Measurements from ENCODE around the gene TBXT. TPM values are rescaled to one million over a fixed set of nuclear protein-coding genes. Genes with fewer than 3 reads are reported as not detected.

Gene TBXT
- total and polyA plus RNA-seq, 2 of the 8 experiments (the other 6 are each of a cell fraction or from before 2014, with no cell fraction given) = 0.18 to 0.24 TPM

- no peak overlapping the region for H3K4me3 ChIP-seq (ENCODE audit: extremely low read depth in 1 of 4, insufficient read depth in 2 of 4, low read depth in 3 of 4, low read length in 4 of 4)
- peaks cover 0 to 4% (median 2%) of the 10 kb centered on the region in 4 experiments; a peak in 2 of 7 replicates for H3K4me1 ChIP-seq (replicated peaks in 1 of 4; ENCODE audit: control insufficient read depth in 3 of 4, insufficient read depth in 4 of 4, low read length in 3 of 4)
- no peak overlapping the region for H3K56ac ChIP-seq (replicated peaks; ENCODE audit: insufficient read length, low read depth, low read length)
- H3K9ac ChIP-seq (replicated peaks in 1 of 4; ENCODE audit: extremely low read depth in 1 of 4, low read depth in 3 of 4, low read length in 3 of 4) = no peak overlapping the region
- H3K18ac ChIP-seq (ENCODE audit: extremely low read depth, low read length) = no peak overlapping the region
- ChIA-PET CTCF (ENCODE audit: partially characterized antibody) (interaction anchor here (0.7 to 1.2 kb wide), 2 partner anchors 36 to 83 kb away, joined by 3 to 4 read pairs; no protein-coding TSS in a partner anchor), POLR2A (ENCODE audit: partially characterized antibody) (no interaction called here)
- DNase-seq (ENCODE audit: low read depth in 1 of 2, low spot score in 2 of 2) = no peak
- H3K9me3 ChIP-seq (ENCODE audit: insufficient read depth in 2 of 2, low read depth in 1 of 2, low read length in 1 of 2) = no peaks in the 10 kb centered on the region
- no peak overlapping the region for H3K4me2 ChIP-seq (ENCODE audit: insufficient read depth in 1 of 2, low read depth in 2 of 2, low read length in 2 of 2)
- H3K23ac ChIP-seq (ENCODE audit: insufficient read length) = no peak overlapping the region
- peaks cover 0 to 19% (median 10%) of the 10 kb centered on the region in 4 experiments; a peak in 3 of 7 replicates for H3K27me3 ChIP-seq (replicated peaks in 1 of 4; ENCODE audit: control insufficient read depth in 3 of 4, extremely low read depth in 1 of 4, insufficient read depth in 3 of 4, low read length in 3 of 4)
- no peak overlapping the region for H4K91ac ChIP-seq (replicated peaks; ENCODE audit: insufficient read length, low read length)
- no peaks in the 10 kb centered on the region for H3K79me2 ChIP-seq (ENCODE audit: control insufficient read depth in 1 of 2, insufficient read depth in 2 of 2, low read length in 2 of 2)
- H4K5ac ChIP-seq (ENCODE audit: insufficient read length, low read depth, low read length) = no peak overlapping the region
- H2BK15ac ChIP-seq (ENCODE audit: low read length) = no peak overlapping the region
- no peak overlapping the region for H2AK5ac ChIP-seq (ENCODE audit: low read depth, low read length)
- no peak overlapping the region for H2BK20ac ChIP-seq (ENCODE audit: low read length)
- peaks cover 0 to 3% of the 10 kb centered on the region in 2 experiments for H4K20me1 ChIP-seq (replicated peaks in 1 of 2; ENCODE audit: control insufficient read depth in 1 of 2, insufficient read depth in 2 of 2, low read length in 2 of 2)
- no peak for FAIRE-seq
- H2AFZ ChIP-seq (ENCODE audit: low read length) = no peak overlapping the region
- no peak overlapping the region for H2BK5ac ChIP-seq (ENCODE audit: low read depth, low read length)
- no peak overlapping the region for H2BK12ac ChIP-seq (ENCODE audit: low read depth, low read length)
- H3K14ac ChIP-seq (ENCODE audit: insufficient read length) = no peak overlapping the region
- H4K8ac ChIP-seq (ENCODE audit: extremely low read depth, insufficient read depth, low read length) = no peak overlapping the region
- no peak overlapping the region for H2BK120ac ChIP-seq (replicated peaks; ENCODE audit: low read depth, low read length)
- 39% methylated on average over 5 of the region's 5 CpGs; no CpG with 5 or more reads in 1 of the 2 experiments for WGBS, 2 experiments (ENCODE audit: extremely low coverage in 1 of 2, insufficient coverage in 1 of 2, insufficient read length in 1 of 2, insufficient replicate concordance in 2 of 2, low coverage in 1 of 2, low lambda C conversion rate in 2 of 2, missing lambda C conversion rate in 1 of 2)
- H3K4ac ChIP-seq (replicated peaks; ENCODE audit: insufficient read length, low read depth, low read length) = no peak overlapping the region
- H3K23me2 ChIP-seq (ENCODE audit: low read depth, low read length) = no peaks in the 10 kb centered on the region; the same call in 1 of the 2 replicates
- H3K27ac ChIP-seq (ENCODE audit: low read depth, low read length) = no peak overlapping the region
- H3K79me1 ChIP-seq (ENCODE audit: low read depth, low read length) = no peaks in the 10 kb centered on the region
- no peaks in the 10 kb centered on the region for H3K36me3 ChIP-seq (ENCODE audit: control insufficient read depth in 2 of 4, insufficient read depth in 4 of 4, low read length in 3 of 4)
- no peak for TF ChIP-seq EP300 (IDR thresholded peaks at IDR 0.05; ENCODE audit: borderline replicate concordance in 1 of 2, low read depth in 2 of 2, low read length in 2 of 2)
- TF ChIP-seq TCF12 (IDR thresholded peaks at IDR 0.05; ENCODE audit: low read depth, low read length) = no peak
- no peak for TF ChIP-seq HDAC2 (IDR thresholded peaks at IDR 0.05; ENCODE audit: borderline replicate concordance in 1 of 2, low read depth in 2 of 2, low read length in 2 of 2)
- TF ChIP-seq KDM4A (IDR thresholded peaks at IDR 0.05; ENCODE audit: low read depth, low read length, severe bottlenecking) = no peak
- no peak for TF ChIP-seq FOSL1 (IDR thresholded peaks at IDR 0.05; ENCODE audit: insufficient read depth, low read depth, low read length)
- TF ChIP-seq SAP30 (IDR thresholded peaks at IDR 0.05; ENCODE audit: insufficient read depth, insufficient replicate concordance, low read length) = no peak
- no peak for TF ChIP-seq NRF1 (IDR thresholded peaks at IDR 0.05; ENCODE audit: low read depth, low read length)
- no peak for TF ChIP-seq JUND (IDR thresholded peaks at IDR 0.05; ENCODE audit: low read length)
- no peak for TF ChIP-seq SIRT6 (IDR thresholded peaks at IDR 0.05; ENCODE audit: low read length)
- no peak for TF ChIP-seq POU5F1 (IDR thresholded peaks at IDR 0.05; ENCODE audit: low read depth, low read length)
- no peak for TF ChIP-seq BRCA1 (IDR thresholded peaks at IDR 0.05; ENCODE audit: low read depth, low read length)
- TF ChIP-seq POLR2AphosphoS5 (IDR thresholded peaks at IDR 0.05; ENCODE audit: low read depth, low read length) = no peak
- TF ChIP-seq EGR1 (IDR thresholded peaks at IDR 0.05; ENCODE audit: borderline replicate concordance, low read depth, low read length) = no peak
- TF ChIP-seq EZH2 (IDR thresholded peaks at IDR 0.05; ENCODE audit: low read depth, low read length, severe bottlenecking) = no peak
- no peak for TF ChIP-seq CHD2 (IDR thresholded peaks at IDR 0.05; ENCODE audit: low read length)
These were observed 29.7 kb upstream of the TBXT start for GRCh38 chr6:166197361-166197760.

All from H1 (cell line).